ENCODE results near the gene EFEMP2. TPM values are rescaled to one million over a fixed set of nuclear protein-coding genes. Genes with fewer than 3 reads are reported as not detected.
A peak's percentile ranks its signal among the peaks of the same experiment; 100 is the strongest.

EFEMP2 gene
- total RNA-seq, 2 donors from 2014 or later = 9.6 to 22.5 TPM

GRCh38 chr11:65907878-65908277 lies 35.3 kb upstream of the EFEMP2 start:
- H3K4me3 ChIP-seq = no peak overlapping the region
- DNase-seq = no peak
- no peak overlapping the region for H3K27ac ChIP-seq
- H3K27me3 ChIP-seq = no peaks in the 10 kb centered on the region
- no peak overlapping the region for H3K9ac ChIP-seq (ENCODE audit: low read depth in 2 of 2, low read length in 2 of 2)
- peaks cover 7% of the 10 kb centered on the region for H3K4me1 ChIP-seq
- no peak for TF ChIP-seq CTCF (IDR thresholded peaks at IDR 0.05)
- H3K9me3 ChIP-seq = no peaks in the 10 kb centered on the region
- intact Hi-C loops (cut with DNase I) = no loop called here
- H3K36me3 ChIP-seq = no peaks in the 10 kb centered on the region

GRCh38 chr11:65906602-65907001 lies 34.0 kb upstream of the EFEMP2 start:
- H3K4me1 ChIP-seq = peaks cover 2% of the 10 kb centered on the region
- no peaks in the 10 kb centered on the region for H3K36me3 ChIP-seq
- no peaks in the 10 kb centered on the region for H3K9me3 ChIP-seq
- no peak overlapping the region for H3K4me3 ChIP-seq
- H3K27me3 ChIP-seq = no peaks in the 10 kb centered on the region
- no peak overlapping the region for H3K9ac ChIP-seq (ENCODE audit: low read depth in 2 of 2, low read length in 2 of 2)
- no peak overlapping the region for H3K27ac ChIP-seq
- no peak for TF ChIP-seq CTCF (IDR thresholded peaks at IDR 0.05)
- DNase-seq = no peak
- intact Hi-C loops (cut with DNase I) = no loop called here

GRCh38 chr11:65903715-65904114 lies 31.1 kb upstream of the EFEMP2 start:
- Histone ChIP-seq H3K4me3 (no peak overlapping the region), H3K4me1 (peaks cover 9% of the 10 kb centered on the region), H3K9ac (ENCODE audit: low read depth in 2 of 2, low read length in 2 of 2) (no peak overlapping the region), H3K27ac (no peak overlapping the region), H3K9me3 (no peaks in the 10 kb centered on the region), H3K36me3 (no peaks in the 10 kb centered on the region), H3K27me3 (no peaks in the 10 kb centered on the region)
- DNase-seq = no peak
- intact Hi-C loops (cut with DNase I) = no loop called here
- no peak for TF ChIP-seq CTCF (IDR thresholded peaks at IDR 0.05)

- no peak overlapping the region for H3K9ac ChIP-seq (ENCODE audit: low read depth in 2 of 2, low read length in 2 of 2)
- no peak for DNase-seq
- H3K27me3 ChIP-seq = no peaks in the 10 kb centered on the region
Measured at GRCh38 chr11:65903068-65903481, 30.5 kb upstream of the EFEMP2 start.

GRCh38 chr11:65900899-65901180 lies 28.2 kb upstream of the EFEMP2 start:
- DNase-seq = no peak
- Histone ChIP-seq H3K9me3 (no peaks in the 10 kb centered on the region), H3K27me3 (no peaks in the 10 kb centered on the region), H3K9ac (ENCODE audit: low read depth in 2 of 2, low read length in 2 of 2) (no peak overlapping the region), H3K27ac (peak overlapping the region; percentile 32), H3K4me3 (peak overlapping the region; percentile 53), H3K4me1 (peaks cover 9% of the 10 kb centered on the region), H3K36me3 (no peaks in the 10 kb centered on the region)
- no peak for TF ChIP-seq CTCF (IDR thresholded peaks at IDR 0.05)
- intact Hi-C loops (cut with DNase I) = no loop called here

More at GRCh38 chr11:65903068-65903481, 30.5 kb upstream of the EFEMP2 start:
- peaks cover 9% of the 10 kb centered on the region for H3K4me1 ChIP-seq
- H3K36me3 ChIP-seq = no peaks in the 10 kb centered on the region
- no peak overlapping the region for H3K4me3 ChIP-seq
- no peaks in the 10 kb centered on the region for H3K9me3 ChIP-seq
- no peak overlapping the region for H3K27ac ChIP-seq
- intact Hi-C loops (cut with DNase I) = no loop called here
- TF ChIP-seq CTCF (IDR thresholded peaks at IDR 0.05) = no peak
